K562 (cell line): ENCODE results near the gene EPS8. TPM values are rescaled to one million over a fixed set of nuclear protein-coding genes. Genes with fewer than 3 reads are reported as not detected.

ENCODE experiments used
- ATAC-seq: fragments of 200-7000 bp; cut with Tn5 transposase; 3 replicates; pipeline ENCODE4 v1.9.1; 2020; ENCODE audit warnings: moderate library complexity
- BruUV-seq: library from RNA; stranded (reverse); fragments of 400-500 nt; replicated peaks from 2 replicates; lab custom pipeline; 2021; lab: Mats Ljungman, UMichigan
- CTCF ChIA-PET: fragments of 300-600 bp; formaldehyde crosslinking; extraction: SDS; loops from one replicate; lab custom pipeline; 2021; ENCODE audit warnings: low intra/inter-chr PET ratio; lab: Yijun Ruan, JAX
- POLR2A ChIA-PET: fragments of 300-600, 350-650 bp; sonication (Branson Sonifier 250); formaldehyde crosslinking; extraction: SDS; loops from one replicate; lab custom pipeline; 2021; ENCODE audit warnings: antibody characterized with exemption, inconsistent platforms; lab: Yijun Ruan, JAX
- DNase-seq, 4 experiments: peaks; one replicate each; pipeline versions ENCODE4 v3.0.0 to v3.0.0-alpha.2; 2011 to 2018; ENCODE audit warnings: low spot score in 3 of 4, mixed read lengths in 3 of 4; ENCODE audit errors: extremely low read depth in 1 of 4
- FAIRE-seq: peaks from 2 replicates; lab custom pipeline; 2011; peaks lifted over from hg19 to GRCh38; lab: Jason Lieb, UNC
- H2AFZ ChIP-seq: 2 replicates; pipeline ENCODE4 v1.6.0; 2011; ENCODE audit warnings: low read depth, low read length, control low read depth, inconsistent platforms
- H3K27ac ChIP-seq: fragments of 200-600 bp; 3 replicates; pipeline ENCODE4 v1.8.0; 2011; ENCODE audit warnings: low read depth, mild to moderate bottlenecking, control low read depth, inconsistent platforms, low read length, moderate library complexity, mixed read lengths; ENCODE audit errors: extremely low read depth
- H3K27me3 ChIP-seq, 2 experiments: fragments of 300-600 bp in 1 of 2; 2 replicates in 1 of 2; 3 replicates in 1 of 2; pipeline versions ENCODE4 v1.6.0 to v1.8.0; 2011; ENCODE audit warnings: inconsistent platforms in 2 of 2, low read length in 2 of 2, mild to moderate bottlenecking in 1 of 2, mixed read lengths in 1 of 2, moderate library complexity in 1 of 2; ENCODE audit not compliant: control insufficient read depth in 2 of 2, insufficient read depth in 2 of 2
- H3K36me3 ChIP-seq: fragments of 300-600 bp; 3 replicates; pipeline ENCODE4 v1.8.0; 2011; ENCODE audit warnings: mild to moderate bottlenecking, low read length, inconsistent platforms; ENCODE audit not compliant: control insufficient read depth, insufficient read depth
- H3K4me1 ChIP-seq, 2 experiments: fragments of 200-600 bp in 1 of 2; replicated peaks in 1 of 2; 2 replicates in 1 of 2; 3 replicates in 1 of 2; pipeline versions ENCODE4 v1.5.1 to v1.8.0; 2011; ENCODE audit warnings: inconsistent platforms in 2 of 2, low read length in 2 of 2, mild to moderate bottlenecking in 1 of 2, mixed read lengths in 1 of 2, moderate library complexity in 1 of 2; ENCODE audit not compliant: control insufficient read depth in 2 of 2, insufficient read depth in 2 of 2
- H3K4me2 ChIP-seq: 2 replicates; pipeline ENCODE4 v1.6.1; 2011; ENCODE audit warnings: low read length, control low read depth, inconsistent platforms, mixed read lengths; ENCODE audit not compliant: insufficient read depth
- H3K4me3 ChIP-seq: fragments of 200-600 bp; sonication (generic), shearing (Covaris generic); 2 replicates; pipeline ENCODE4 v1.5.1; 2016; ENCODE audit warnings: control low read depth, inconsistent platforms
- H3K79me2 ChIP-seq: fragments of 200-600 bp; 3 replicates; pipeline ENCODE4 v1.8.0; 2011; ENCODE audit warnings: low read length, inconsistent platforms; ENCODE audit not compliant: control insufficient read depth, insufficient read depth
- H3K9ac ChIP-seq, 2 experiments: 2 replicates each; pipeline versions ENCODE4 v1.6.0 to v1.6.1; 2011; ENCODE audit warnings: low read depth in 2 of 2, low read length in 2 of 2, control low read depth in 1 of 2, inconsistent platforms in 1 of 2, mild to moderate bottlenecking in 1 of 2, mixed read lengths in 1 of 2; ENCODE audit not compliant: insufficient read depth in 1 of 2
- H3K9me1 ChIP-seq: one replicate; pipeline ENCODE4 v1.6.0; 2011; ENCODE audit warnings: inconsistent platforms, mild to moderate bottlenecking, low read length, moderate library complexity; ENCODE audit not compliant: control insufficient read depth, insufficient read depth
- H3K9me3 ChIP-seq: replicated peaks from 2 replicates; pipeline ENCODE4 v1.5.1; 2011; ENCODE audit warnings: low read depth, low read length, inconsistent platforms; ENCODE audit not compliant: control insufficient read depth, insufficient read depth
- H4K20me1 ChIP-seq: replicated peaks from 2 replicates; pipeline ENCODE4 v1.6.1; 2011; ENCODE audit warnings: low read length, inconsistent platforms, mixed read lengths; ENCODE audit not compliant: control insufficient read depth, insufficient read depth
- CGGBP1 ChIP-seq: fragments of 250-450 bp; sonication (Bioruptor Pico); IDR thresholded peaks from 2 replicates; pipeline ENCODE4 v1.9.0; 2021; ENCODE audit warnings: mild to moderate bottlenecking
- GTF2A2 ChIP-seq: IDR thresholded peaks from 2 replicates; pipeline ENCODE4 v1.6.1; 2016; ENCODE audit warnings: mild to moderate bottlenecking, missing genetic modification characterization, missing compliant biosample characterization
- MBD1 ChIP-seq: fragments of 250-450 bp; sonication (Bioruptor Pico); IDR thresholded peaks from 2 replicates; pipeline ENCODE4 v1.8.0; 2022; ENCODE audit warnings: inconsistent platforms
- NCOA2 ChIP-seq, 2 experiments: fragments of 450-650 bp; IDR thresholded peaks; 2 replicates each; pipeline ENCODE4 v1.6.1; 2018; ENCODE audit warnings: mild to moderate bottlenecking in 2 of 2, moderate library complexity in 1 of 2; ENCODE audit not compliant: partially characterized antibody in 2 of 2
- PML ChIP-seq: IDR thresholded peaks from 2 replicates; pipeline ENCODE4 v1.6.1; 2012; ENCODE audit warnings: low read length, inconsistent platforms
- SETDB1 ChIP-seq: IDR thresholded peaks from one replicate; pipeline ENCODE4 v1.6.1; 2012; ENCODE audit warnings: low read length, control low read depth, inconsistent platforms
- SMARCA5 ChIP-seq: fragments of 450-650 bp; IDR thresholded peaks from 2 replicates; pipeline ENCODE4 v1.6.1; 2016
- TEAD4 ChIP-seq, 2 experiments: sonication (generic) in 1 of 2; formaldehyde crosslinking in 1 of 2; IDR thresholded peaks; 2 replicates each; pipeline versions ENCODE4 v1.6.1 to v1.8.0; 2012 to 2022; ENCODE audit warnings: borderline replicate concordance in 1 of 2, inconsistent platforms in 1 of 2, low read length in 1 of 2, mild to moderate bottlenecking in 1 of 2, missing genetic modification reagents in 1 of 2
- ZFP91 ChIP-seq: sonication (generic); formaldehyde crosslinking; IDR thresholded peaks from 2 replicates; pipeline ENCODE4 v1.8.0; 2022; ENCODE audit warnings: mild to moderate bottlenecking, missing genetic modification reagents
- ZNF197 ChIP-seq: fragments of 200-800 bp; sonication (Bioruptor generic); IDR thresholded peaks from 2 replicates; pipeline ENCODE4 v1.6.1; 2016; ENCODE audit warnings: low read depth, missing genetic modification characterization, missing compliant biosample characterization
- ZNF3 ChIP-seq: fragments of 250-450 bp; sonication (Bioruptor Pico); IDR thresholded peaks from 2 replicates; pipeline ENCODE4 v1.5.0; 2021; ENCODE audit warnings: mild to moderate bottlenecking, moderate library complexity
- ZNF347 ChIP-seq: fragments of 450-650 bp; formaldehyde crosslinking; IDR thresholded peaks from 2 replicates; pipeline ENCODE4 v1.4.0; 2020; ENCODE audit warnings: low read depth, mild to moderate bottlenecking, moderate library complexity
- WGBS: fragments of 100-300 bp; shearing (Covaris generic); methylation state at CpG from one replicate; pipeline ENCODE4 v1.1.6; 2016; ENCODE audit warnings: low coverage, mixed read lengths; ENCODE audit not compliant: insufficient coverage; ENCODE audit errors: missing lambda C conversion rate; 5-methylcytosine and 5-hydroxymethylcytosine counted together
- in situ Hi-C: fragments of 300-500 bp; cut with MboI; formaldehyde crosslinking; loops from 4 replicates; pipeline ENCODE4 v1.15.0; 2018; ENCODE audit warnings: inconsistent platforms, mixed read lengths
- intact Hi-C: fragments of 100-400 bp; cut with micrococcal nuclease; formaldehyde crosslinking; loops from 2 replicates; pipeline ENCODE4 v1.14.2; 2022
- polyA plus RNA-seq, 8 experiments: library from polyadenylated mRNA; depleted of rRNA in 4 of 8; stranded (reverse) in 5 of 8; unstranded in 3 of 8; fragments of >200 nt; fragmentation: Nextera tagmentation in 2 of 8; fragmentation: Illumina TruSeq in 1 of 8; extraction: Ambion mirVana in 2 of 8; extraction: Trizol in 1 of 8; gene quantifications; 2 replicates each; pipeline versions ENCODE4 v1.2.1 to v1.2.3, GENCODE V29; 2011 to 2014; ENCODE audit warnings: inconsistent platforms in 1 of 8, missing spikeins in 1 of 8
- total RNA-seq, 7 experiments: library from RNA; depleted of rRNA in 6 of 7; stranded (reverse); fragments of >200 nt in 6 of 7; fragmentation: Illumina TruSeq in 2 of 7; extraction: Trizol in 2 of 7; gene quantifications; 2 replicates each; pipeline versions ENCODE4 v1.2.1 to v1.2.3, GENCODE V29; 2011 to 2021; ENCODE audit warnings: low replicate concordance in 1 of 7
- TF ChIP-seq, protein P1 (sequence below), 2 experiments: fragments of 200-800 bp in 1 of 2; sonication (Bioruptor generic) in 1 of 2; sonication (generic) in 1 of 2; formaldehyde crosslinking in 1 of 2; IDR thresholded peaks in 1 of 2; conservative IDR thresholded peaks in 1 of 2; 2 replicates each; pipeline versions ENCODE4 v1.5.0 to v1.6.1; 2016 to 2020; ENCODE audit warnings: missing compliant biosample characterization in 1 of 2, missing genetic modification characterization in 1 of 2, missing genetic modification reagents in 1 of 2
- TF ChIP-seq, protein P2 (sequence below): fragments of 450-650 bp; IDR thresholded peaks from 2 replicates; pipeline ENCODE4 v1.6.1; 2016; ENCODE audit warnings: antibody characterized with exemption

EPS8 gene
- total and polyA plus RNA-seq, 9 of the 15 experiments (the other 6 are each of a cell fraction or from before 2014, with no cell fraction given): 0.10 to 1.9 (median 0.33) TPM

DNA sequence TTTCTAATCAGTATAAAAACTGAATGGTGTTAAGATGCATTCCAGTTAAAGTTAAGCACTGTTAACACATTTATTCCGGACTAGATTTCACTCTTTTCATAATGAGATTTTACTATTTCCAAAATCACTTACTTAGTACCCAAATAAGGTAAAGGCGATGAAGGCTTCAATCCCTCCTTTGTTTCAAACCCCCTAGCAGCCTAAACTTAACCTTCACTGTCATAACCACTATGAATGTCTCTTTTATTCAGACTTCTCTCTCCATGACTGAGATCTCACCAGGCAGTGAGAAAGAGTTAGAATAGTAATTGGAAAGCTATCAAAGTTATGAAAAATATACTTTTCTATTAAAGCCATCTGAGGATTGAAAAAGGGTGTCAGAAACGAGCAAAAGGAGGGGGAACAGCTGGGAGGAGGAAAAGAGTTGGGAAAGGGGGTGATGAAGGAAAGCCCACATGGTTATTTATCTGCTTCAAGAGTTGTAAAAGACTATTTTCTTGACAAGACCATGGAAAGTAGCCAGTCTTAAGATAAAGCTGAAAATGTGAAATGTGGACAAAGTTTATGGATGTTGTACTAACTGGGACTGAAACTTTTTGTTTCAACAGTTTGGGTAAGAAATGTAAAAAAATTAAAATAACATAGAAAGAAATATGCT, 11.7 kb downstream of the EPS8 start:
- H3K27me3 ChIP-seq: no peaks in the 10 kb centered on the region
- WGBS: 0% methylated on average over 2 of the region's 3 CpGs
- no TSS peak for BruUV-seq
- CTCF ChIA-PET: no interaction called here
- H3K27ac ChIP-seq: no peak overlapping the region
- POLR2A ChIA-PET: no interaction called here
- no peaks in the 10 kb centered on the region for H3K79me2 ChIP-seq
- no peak overlapping the region for H3K4me3 ChIP-seq
- in situ Hi-C loops (no loop called here), intact Hi-C loops (no loop called here)
- FAIRE-seq (no peak), ATAC-seq (no peak), DNase-seq (no peak)
- no peaks in the 10 kb centered on the region for H3K36me3 ChIP-seq
- H3K9me1 ChIP-seq: no peaks in the 10 kb centered on the region
- H3K9ac ChIP-seq: no peak overlapping the region
- H3K4me1 ChIP-seq: no peaks in the 10 kb centered on the region
- no peak overlapping the region for H2AFZ ChIP-seq
- H4K20me1 ChIP-seq: no peaks in the 10 kb centered on the region
- no peaks in the 10 kb centered on the region for H3K9me3 ChIP-seq
- H3K4me2 ChIP-seq: no peak overlapping the region
- TF ChIP-seq ZNF3 (CRISPR knock-in tag) (no peak), ZFP91 (CRISPR knock-in tag) (no peak), TEAD4 (IDR thresholded peaks at IDR 0.05; ENCODE audit: low read length) (no peak), TEAD4 (CRISPR knock-in tag; IDR thresholded peaks at IDR 0.05; ENCODE audit: borderline replicate concordance) (no peak), CGGBP1 (CRISPR knock-in tag) (no peak), ZNF347 (no peak), ZNF197 (CRISPR knock-in tag) (no peak), GTF2A2 (no peak), MBD1 (CRISPR knock-in tag) (no peak), PML (no peak), NCOA2 (IDR thresholded peaks at IDR 0.05; ENCODE audit: partially characterized antibody in 2 of 2) (no peak), SMARCA5 (no peak), SETDB1 (no peak)
- TF ChIP-seq, protein P1, sequence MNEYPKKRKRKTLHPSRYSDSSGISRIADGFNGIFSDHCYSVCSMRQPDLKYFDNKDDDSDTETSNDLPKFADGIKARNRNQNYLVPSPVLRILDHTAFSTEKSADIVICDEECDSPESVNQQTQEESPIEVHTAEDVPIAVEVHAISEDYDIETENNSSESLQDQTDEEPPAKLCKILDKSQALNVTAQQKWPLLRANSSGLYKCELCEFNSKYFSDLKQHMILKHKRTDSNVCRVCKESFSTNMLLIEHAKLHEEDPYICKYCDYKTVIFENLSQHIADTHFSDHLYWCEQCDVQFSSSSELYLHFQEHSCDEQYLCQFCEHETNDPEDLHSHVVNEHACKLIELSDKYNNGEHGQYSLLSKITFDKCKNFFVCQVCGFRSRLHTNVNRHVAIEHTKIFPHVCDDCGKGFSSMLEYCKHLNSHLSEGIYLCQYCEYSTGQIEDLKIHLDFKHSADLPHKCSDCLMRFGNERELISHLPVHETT (CRISPR knock-in tag; conservative IDR thresholded peaks at IDR 0.05 in 1 of 2, IDR thresholded peaks at IDR 0.05 in 1 of 2): no peak
- TF ChIP-seq, protein P2, sequence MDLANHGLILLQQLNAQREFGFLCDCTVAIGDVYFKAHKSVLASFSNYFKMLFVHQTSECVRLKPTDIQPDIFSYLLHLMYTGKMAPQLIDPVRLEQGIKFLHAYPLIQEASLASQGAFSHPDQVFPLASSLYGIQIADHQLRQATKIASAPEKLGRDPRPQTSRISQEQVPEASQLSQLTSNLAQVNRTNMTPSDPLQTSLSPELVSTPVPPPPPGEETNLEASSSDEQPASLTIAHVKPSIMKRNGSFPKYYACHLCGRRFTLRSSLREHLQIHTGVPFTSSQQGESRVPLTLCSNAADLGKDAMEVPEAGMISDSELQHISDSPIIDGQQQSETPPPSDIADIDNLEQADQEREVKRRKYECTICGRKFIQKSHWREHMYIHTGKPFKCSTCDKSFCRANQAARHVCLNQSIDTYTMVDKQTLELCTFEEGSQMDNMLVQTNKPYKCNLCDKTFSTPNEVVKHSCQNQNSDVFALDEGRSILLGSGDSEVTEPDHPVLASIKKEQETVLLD: no peak
